ENCODE data around the gene CXCL17. TPM values are rescaled to one million over a fixed set of nuclear protein-coding genes. Genes with fewer than 3 reads are reported as not detected.
"Not testable (repeated sequence)": the region's sequence is repeated elsewhere in the genome, so short reads cannot be mapped to it uniquely, and the experiment has no call there.

Gene CXCL17
- total RNA-seq, 2 experiments from 2014 or later = not detected

DNA sequence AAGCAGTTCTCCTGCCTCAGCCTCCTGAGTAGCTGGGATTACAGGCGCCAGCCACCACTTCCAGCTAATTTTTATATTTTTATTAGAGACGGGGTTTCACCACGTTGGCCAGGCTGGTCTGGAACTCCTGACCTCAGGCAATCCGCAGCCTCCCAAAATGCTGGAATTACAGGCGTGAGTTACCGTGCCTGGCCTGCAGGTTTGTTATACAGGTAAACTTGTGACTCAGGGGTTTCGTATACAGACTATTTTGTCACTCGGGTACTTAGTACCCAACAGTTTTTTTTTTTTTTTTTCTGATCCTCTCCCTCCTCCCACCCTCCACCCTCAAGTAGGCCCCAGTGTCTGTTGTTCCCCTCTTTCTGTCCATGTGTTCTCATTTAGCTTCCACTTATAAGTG lies 18.5 kb upstream of the CXCL17 start:
- H3K9me3 Mint-ChIP-seq (ENCODE audit: low read depth); intact Hi-C loops (cut with DNase I, micrococcal nuclease); POLR2A ChIA-PET; DNase-seq; H3K27ac Mint-ChIP-seq; H3K4me1 Mint-ChIP-seq; H3K27me3 Mint-ChIP-seq; H3K4me3 Mint-ChIP-seq; H3K36me3 Mint-ChIP-seq (ENCODE audit: low read depth); ATAC-seq: not testable (repeated sequence)
- CTCF ChIA-PET = interaction anchor here (0.7 to 1.2 kb wide), 3 partner anchors 68 to 827 kb away, joined by 3 to 6 read pairs (median 4); no protein-coding TSS in a partner anchor

DNA sequence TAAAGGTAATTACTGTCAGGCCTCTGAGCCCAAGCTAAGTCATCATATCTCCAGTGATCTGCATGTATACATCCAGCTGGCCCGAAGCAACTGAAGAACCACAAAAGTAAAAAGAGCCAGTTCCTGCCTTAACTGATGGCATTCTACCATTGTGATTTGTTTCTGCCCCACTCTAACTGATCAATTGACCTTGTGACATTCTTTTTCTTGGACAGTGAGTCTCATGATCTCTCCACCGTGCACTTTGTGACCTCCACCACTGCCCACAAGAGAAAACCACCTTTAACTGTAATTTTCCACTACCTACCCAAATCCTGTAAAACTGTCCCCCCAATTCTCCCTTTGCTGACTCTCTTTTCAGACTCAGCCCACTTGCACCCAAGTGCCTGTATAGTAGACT lies 17.2 kb upstream of the CXCL17 start:
- no peaks in the 10 kb centered on the region for H3K4me1 Mint-ChIP-seq
- intact Hi-C loops (cut with DNase I, micrococcal nuclease) = no loop called here
- H3K9me3 Mint-ChIP-seq (ENCODE audit: low read depth) = no peaks in the 10 kb centered on the region
- H3K27me3 Mint-ChIP-seq = no peaks in the 10 kb centered on the region
- no peak for DNase-seq
- ChIA-PET CTCF (interaction anchor here (2.1 kb wide), 1 partner anchor 10 kb away, joined by 4 read pairs; no protein-coding TSS in a partner anchor), POLR2A (no interaction called here)
- no peak overlapping the region for H3K27ac Mint-ChIP-seq
- no peak overlapping the region for H3K4me3 Mint-ChIP-seq
- no peaks in the 10 kb centered on the region for H3K36me3 Mint-ChIP-seq (ENCODE audit: low read depth)
- ATAC-seq = no peak

GRCh38 chr19:42455621-42456081 lies 12.9 kb upstream of the CXCL17 start:
- DNase-seq = no peak
- no peaks in the 10 kb centered on the region for H3K9me3 Mint-ChIP-seq (ENCODE audit: low read depth)
- ATAC-seq = peak; percentile 49
- ChIA-PET CTCF (interaction anchor here (0.6 to 1.9 kb wide), 8 partner anchors 14 to 118 kb away, joined by 3 to 11 read pairs (median 4); partner anchors contain the start of gene CEACAM1), POLR2A (interaction anchor here (0.6 kb wide), 1 partner anchor 37 kb away, joined by 3 read pairs; no protein-coding TSS in a partner anchor)
- intact Hi-C loops (cut with DNase I, micrococcal nuclease) = no loop called here
- peaks cover 4% of the 10 kb centered on the region for H3K4me1 Mint-ChIP-seq
- no peaks in the 10 kb centered on the region for H3K36me3 Mint-ChIP-seq (ENCODE audit: low read depth)
- no peak overlapping the region for H3K4me3 Mint-ChIP-seq
- no peak overlapping the region for H3K27ac Mint-ChIP-seq
- no peaks in the 10 kb centered on the region for H3K27me3 Mint-ChIP-seq

DNA sequence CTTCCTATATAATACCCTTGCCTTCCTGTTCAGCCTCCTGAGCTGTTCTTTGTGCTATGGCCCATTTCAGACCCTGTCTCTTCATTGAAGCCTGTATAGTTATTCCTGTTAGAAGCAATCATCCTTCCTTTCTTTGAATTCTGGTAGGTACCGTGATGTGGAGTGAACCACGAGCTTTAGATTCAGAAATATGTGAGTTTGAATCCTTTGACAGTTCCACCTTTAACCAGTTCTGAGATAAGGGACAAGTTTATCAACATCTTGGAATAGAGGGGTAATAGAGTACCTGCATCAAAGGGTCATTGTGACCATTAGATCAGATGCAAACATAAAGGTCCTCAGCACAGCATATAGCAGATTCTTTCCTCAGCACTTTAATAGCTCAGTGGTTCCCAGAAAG lies 12.3 kb upstream of the CXCL17 start:
- DNase-seq (no peak), ATAC-seq (no peak)
- Mint-ChIP-seq H3K27ac (no peak overlapping the region), H3K9me3 (ENCODE audit: low read depth) (no peaks in the 10 kb centered on the region), H3K36me3 (ENCODE audit: low read depth) (no peaks in the 10 kb centered on the region), H3K4me1 (peaks cover 4% of the 10 kb centered on the region), H3K27me3 (no peaks in the 10 kb centered on the region), H3K4me3 (no peak overlapping the region)
- ChIA-PET POLR2A (interaction anchor here (0.6 to 0.8 kb wide), 2 partner anchors 14 to 37 kb away, joined by 3 read pairs; no protein-coding TSS in a partner anchor), CTCF (interaction anchor here (0.6 to 1.9 kb wide), 13 partner anchors 13 to 378 kb away, joined by 3 to 11 read pairs (median 4); partner anchors contain the start of gene CEACAM1)
- intact Hi-C loops (cut with DNase I, micrococcal nuclease) = no loop called here

- ATAC-seq = no peak
- H3K27me3 Mint-ChIP-seq = no peaks in the 10 kb centered on the region
- H3K4me3 Mint-ChIP-seq = no peak overlapping the region
- intact Hi-C loops (cut with DNase I, micrococcal nuclease) = no loop called here
- CTCF ChIA-PET = interaction anchor here (1.3 to 4.5 kb wide), 3 partner anchors 11 to 144 kb away, joined by 4 to 107 read pairs (median 58); partner anchors contain the start of gene CEACAM1
- POLR2A ChIA-PET = interaction anchor here (0.7 kb wide), 1 partner anchor 237 kb away, joined by 3 read pairs; no protein-coding TSS in a partner anchor
- no peaks in the 10 kb centered on the region for H3K9me3 Mint-ChIP-seq (ENCODE audit: low read depth)
- H3K27ac Mint-ChIP-seq = no peak overlapping the region
- H3K4me1 Mint-ChIP-seq = peaks cover 4% of the 10 kb centered on the region
- H3K36me3 Mint-ChIP-seq (ENCODE audit: low read depth) = no peaks in the 10 kb centered on the region
- no peak for DNase-seq
These were observed 9.8 kb upstream of the CXCL17 start for GRCh38 chr19:42452590-42452989.

- Mint-ChIP-seq H3K27me3 (no peaks in the 10 kb centered on the region), H3K4me3 (no peak overlapping the region), H3K9me3 (ENCODE audit: low read depth) (no peaks in the 10 kb centered on the region), H3K27ac (no peak overlapping the region), H3K4me1 (peaks cover 4% of the 10 kb centered on the region), H3K36me3 (ENCODE audit: low read depth) (no peaks in the 10 kb centered on the region)
- intact Hi-C loops (cut with DNase I, micrococcal nuclease) = loop anchor here (1.0 kb wide), 2 partner anchors 79 to 146 kb away; no protein-coding TSS in a partner anchor
- CTCF ChIA-PET = interaction anchor here (0.6 to 4.5 kb wide), 34 partner anchors 9 to 1146 kb away, joined by 3 to 107 read pairs (median 5); partner anchors contain the start of genes CEACAM1 and ZNF576
- ATAC-seq = peak; percentile 98
- peak; percentile 87 for DNase-seq
- POLR2A ChIA-PET = interaction anchor here (1.1 kb wide), 1 partner anchor 10 kb away, joined by 3 read pairs; no protein-coding TSS in a partner anchor
These were observed 7.7 kb upstream of the CXCL17 start for GRCh38 chr19:42450314-42450934.

DNA sequence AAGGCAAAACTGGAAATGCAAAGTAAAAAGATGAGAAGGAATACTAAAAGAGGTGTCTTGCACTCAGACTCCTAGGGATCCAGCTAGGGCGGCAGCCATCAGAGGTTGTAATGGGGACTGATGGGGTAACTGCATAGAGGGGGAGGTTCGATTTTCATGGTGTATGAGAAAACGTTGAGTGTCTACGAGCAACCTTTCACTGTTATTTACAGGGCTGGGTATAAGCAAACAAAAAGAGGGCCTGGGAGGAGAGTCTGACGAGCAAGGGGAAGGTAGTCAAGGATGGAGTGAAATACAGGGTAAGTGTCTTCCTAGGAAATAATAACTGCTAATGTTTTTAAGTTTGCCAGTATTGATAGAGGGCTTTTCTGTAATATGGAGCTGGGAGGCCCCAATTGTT lies 5.6 kb upstream of the CXCL17 start:
- DNase-seq; H3K27me3 Mint-ChIP-seq; H3K36me3 Mint-ChIP-seq (ENCODE audit: low read depth); H3K9me3 Mint-ChIP-seq (ENCODE audit: low read depth); H3K27ac Mint-ChIP-seq; H3K4me1 Mint-ChIP-seq; intact Hi-C loops (cut with DNase I, micrococcal nuclease); ATAC-seq; H3K4me3 Mint-ChIP-seq: not testable (repeated sequence)
- ChIA-PET POLR2A (interaction anchor here (0.6 kb wide), 1 partner anchor 1364 kb away, joined by 3 read pairs; no protein-coding TSS in a partner anchor), CTCF (interaction anchor here (1.3 to 4.3 kb wide), 5 partner anchors 7 to 149 kb away, joined by 4 to 58 read pairs (median 9); no protein-coding TSS in a partner anchor)

- intact Hi-C loops (cut with DNase I, micrococcal nuclease) = no loop called here
- H3K36me3 Mint-ChIP-seq (ENCODE audit: low read depth) = no peaks in the 10 kb centered on the region
- ATAC-seq (no peak), DNase-seq (no peak)
- H3K4me1 Mint-ChIP-seq = peaks cover 10% of the 10 kb centered on the region
- H3K4me3 Mint-ChIP-seq = no peak overlapping the region
- POLR2A ChIA-PET = interaction anchor here (0.7 kb wide), 1 partner anchor 44 kb away, joined by 7 read pairs; no protein-coding TSS in a partner anchor
- no peaks in the 10 kb centered on the region for H3K9me3 Mint-ChIP-seq (ENCODE audit: low read depth)
- no peak overlapping the region for H3K27ac Mint-ChIP-seq
- H3K27me3 Mint-ChIP-seq = no peaks in the 10 kb centered on the region
- CTCF ChIA-PET = interaction anchor here (0.9 to 1.6 kb wide), 4 partner anchors 9 to 117 kb away, joined by 3 to 8 read pairs (median 3); no protein-coding TSS in a partner anchor
These were observed 3.2 kb upstream of the CXCL17 start for GRCh38 chr19:42445948-42446347.

DNA sequence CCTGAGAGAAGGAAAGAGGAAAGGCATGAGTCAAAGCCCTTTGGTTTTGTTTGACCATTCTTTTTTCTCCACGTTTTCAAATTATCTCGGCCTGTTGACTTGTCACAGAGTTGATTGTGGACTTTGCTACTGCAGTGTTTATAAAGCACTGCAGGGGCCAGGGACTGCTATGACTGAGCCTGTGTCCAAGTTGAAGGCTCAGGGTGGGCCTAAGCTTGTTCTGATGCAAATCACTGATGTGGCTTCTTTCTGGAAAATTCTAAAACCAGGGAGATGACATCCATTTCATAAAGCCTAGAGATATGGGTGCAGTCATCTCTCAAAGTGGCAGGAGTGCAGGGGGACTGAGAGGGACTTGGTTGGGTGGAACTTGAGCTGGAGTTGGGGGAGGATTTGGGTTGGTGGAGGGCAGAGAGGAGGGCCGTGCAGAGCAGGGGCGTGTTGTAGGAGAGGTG lies 1.2 kb upstream of the CXCL17 start:
- no peaks in the 10 kb centered on the region for H3K9me3 Mint-ChIP-seq (ENCODE audit: low read depth)
- ATAC-seq (no peak), DNase-seq (no peak)
- POLR2A ChIA-PET = no interaction called here
- H3K27me3 Mint-ChIP-seq = no peaks in the 10 kb centered on the region
- CTCF ChIA-PET = interaction anchor here (0.5 to 1.8 kb wide), 3 partner anchors 10 to 95 kb away, joined by 3 to 4 read pairs (median 4); partner anchors contain the start of gene CEACAM1
- H3K4me3 Mint-ChIP-seq = no peak overlapping the region
- H3K4me1 Mint-ChIP-seq = peaks cover 22% of the 10 kb centered on the region
- H3K36me3 Mint-ChIP-seq (ENCODE audit: low read depth) = no peaks in the 10 kb centered on the region
- H3K27ac Mint-ChIP-seq = no peak overlapping the region
- intact Hi-C loops (cut with DNase I, micrococcal nuclease) = no loop called here

- H3K27ac Mint-ChIP-seq = peak overlapping the region; percentile 12
- no peak for DNase-seq
These were observed 1.7 kb downstream of the CXCL17 start for GRCh38 chr19:42441049-42441445.

DNA sequence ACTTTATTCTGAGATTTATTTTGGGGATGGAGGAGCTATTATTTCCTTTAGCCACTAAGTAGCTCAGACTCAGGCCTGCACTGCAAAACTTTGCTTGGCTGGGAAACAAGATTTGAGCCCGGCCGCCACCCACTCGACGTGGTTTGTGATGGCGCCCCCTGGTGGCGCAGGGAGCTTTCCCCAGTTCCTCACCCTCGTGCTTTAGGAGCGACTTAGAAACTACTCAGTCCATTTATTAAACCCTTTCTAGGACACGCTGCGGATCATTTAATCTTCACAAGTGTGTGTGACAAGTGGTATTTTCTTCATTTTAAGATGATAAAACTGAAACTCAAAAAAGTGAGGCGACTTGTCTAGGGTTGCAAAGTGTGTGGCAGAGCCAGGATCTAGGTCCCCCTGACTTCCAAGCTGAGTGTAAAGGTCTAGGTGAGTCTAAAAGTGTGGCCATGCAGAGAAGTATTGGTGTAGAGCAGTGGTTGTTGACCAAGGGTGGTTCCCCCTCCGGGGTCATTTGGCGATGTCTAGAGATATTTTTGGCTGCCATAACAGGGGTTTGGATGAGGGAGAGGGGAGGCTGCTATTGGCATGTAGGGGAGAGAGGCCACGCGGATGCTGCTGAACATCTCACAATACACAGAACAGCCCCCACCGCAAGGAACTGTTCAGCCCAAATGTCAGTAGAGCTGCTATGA lies 2.2 kb downstream of the CXCL17 start:
- ATAC-seq = peak; percentile 71
- POLR2A ChIA-PET = interaction anchor here (0.6 to 1.3 kb wide), 4 partner anchors 10 to 134 kb away, joined by 3 read pairs; no protein-coding TSS in a partner anchor
- CTCF ChIA-PET = interaction anchor here (0.6 to 3.7 kb wide), 31 partner anchors 9 to 264 kb away, joined by 3 to 58 read pairs (median 3); partner anchors contain the start of genes CEACAM1, CEACAM8 and LIPE
- Mint-ChIP-seq H3K4me3 (no peak overlapping the region), H3K9me3 (ENCODE audit: low read depth) (no peaks in the 10 kb centered on the region), H3K27me3 (no peaks in the 10 kb centered on the region), H3K27ac (no peak overlapping the region), H3K36me3 (ENCODE audit: low read depth) (no peaks in the 10 kb centered on the region), H3K4me1 (peaks cover 27% of the 10 kb centered on the region)
- intact Hi-C loops (cut with DNase I, micrococcal nuclease) = loop anchor here in 1 of 2 experiments (1.0 kb wide), 1 partner anchor 17 kb away; no protein-coding TSS in a partner anchor
- DNase-seq = peak; percentile 91

More at GRCh38 chr19:42441049-42441445, 1.7 kb downstream of the CXCL17 start:
- ChIA-PET POLR2A (interaction anchor here (1.3 kb wide), 1 partner anchor 14 kb away, joined by 3 read pairs; no protein-coding TSS in a partner anchor), CTCF (interaction anchor here (0.7 to 3.7 kb wide), 21 partner anchors 8 to 303 kb away, joined by 3 to 58 read pairs (median 4); partner anchors contain the start of genes CEACAM1, CEACAM8 and LIPE)
- H3K4me3 Mint-ChIP-seq = no peak overlapping the region
- H3K9me3 Mint-ChIP-seq (ENCODE audit: low read depth) = no peaks in the 10 kb centered on the region
- H3K36me3 Mint-ChIP-seq (ENCODE audit: low read depth) = no peaks in the 10 kb centered on the region
- intact Hi-C loops (cut with DNase I, micrococcal nuclease) = no loop called here
- peaks cover 27% of the 10 kb centered on the region for H3K4me1 Mint-ChIP-seq
- H3K27me3 Mint-ChIP-seq = no peaks in the 10 kb centered on the region
- peak; percentile 38 for ATAC-seq

Data from activated CD4-positive, alpha-beta T cell treated with anti-CD3 and anti-CD28 coated beads for 36 hours (primary cell).